GM19463 (cell line): ENCODE data around the gene MYO15A.

ENCODE experiments used
- ATAC-seq: cut with Tn5 transposase; IDR thresholded peaks from one replicate; pipeline ENCODE4 v1.9.1; 2021; ENCODE audit warnings: mild to moderate bottlenecking, moderate library complexity; ENCODE audit not compliant: unreplicated experiment

MYO15A gene, protein sequence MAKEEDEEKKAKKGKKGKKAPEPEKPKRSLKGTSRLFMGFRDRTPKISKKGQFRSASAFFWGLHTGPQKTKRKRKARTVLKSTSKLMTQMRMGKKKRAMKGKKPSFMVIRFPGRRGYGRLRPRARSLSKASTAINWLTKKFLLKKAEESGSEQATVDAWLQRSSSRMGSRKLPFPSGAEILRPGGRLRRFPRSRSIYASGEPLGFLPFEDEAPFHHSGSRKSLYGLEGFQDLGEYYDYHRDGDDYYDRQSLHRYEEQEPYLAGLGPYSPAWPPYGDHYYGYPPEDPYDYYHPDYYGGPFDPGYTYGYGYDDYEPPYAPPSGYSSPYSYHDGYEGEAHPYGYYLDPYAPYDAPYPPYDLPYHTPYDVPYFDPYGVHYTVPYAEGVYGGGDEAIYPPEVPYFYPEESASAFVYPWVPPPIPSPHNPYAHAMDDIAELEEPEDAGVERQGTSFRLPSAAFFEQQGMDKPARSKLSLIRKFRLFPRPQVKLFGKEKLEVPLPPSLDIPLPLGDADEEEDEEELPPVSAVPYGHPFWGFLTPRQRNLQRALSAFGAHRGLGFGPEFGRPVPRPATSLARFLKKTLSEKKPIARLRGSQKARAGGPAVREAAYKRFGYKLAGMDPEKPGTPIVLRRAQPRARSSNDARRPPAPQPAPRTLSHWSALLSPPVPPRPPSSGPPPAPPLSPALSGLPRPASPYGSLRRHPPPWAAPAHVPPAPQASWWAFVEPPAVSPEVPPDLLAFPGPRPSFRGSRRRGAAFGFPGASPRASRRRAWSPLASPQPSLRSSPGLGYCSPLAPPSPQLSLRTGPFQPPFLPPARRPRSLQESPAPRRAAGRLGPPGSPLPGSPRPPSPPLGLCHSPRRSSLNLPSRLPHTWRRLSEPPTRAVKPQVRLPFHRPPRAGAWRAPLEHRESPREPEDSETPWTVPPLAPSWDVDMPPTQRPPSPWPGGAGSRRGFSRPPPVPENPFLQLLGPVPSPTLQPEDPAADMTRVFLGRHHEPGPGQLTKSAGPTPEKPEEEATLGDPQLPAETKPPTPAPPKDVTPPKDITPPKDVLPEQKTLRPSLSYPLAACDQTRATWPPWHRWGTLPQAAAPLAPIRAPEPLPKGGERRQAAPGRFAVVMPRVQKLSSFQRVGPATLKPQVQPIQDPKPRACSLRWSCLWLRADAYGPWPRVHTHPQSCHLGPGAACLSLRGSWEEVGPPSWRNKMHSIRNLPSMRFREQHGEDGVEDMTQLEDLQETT (N-terminal part only)

DNA sequence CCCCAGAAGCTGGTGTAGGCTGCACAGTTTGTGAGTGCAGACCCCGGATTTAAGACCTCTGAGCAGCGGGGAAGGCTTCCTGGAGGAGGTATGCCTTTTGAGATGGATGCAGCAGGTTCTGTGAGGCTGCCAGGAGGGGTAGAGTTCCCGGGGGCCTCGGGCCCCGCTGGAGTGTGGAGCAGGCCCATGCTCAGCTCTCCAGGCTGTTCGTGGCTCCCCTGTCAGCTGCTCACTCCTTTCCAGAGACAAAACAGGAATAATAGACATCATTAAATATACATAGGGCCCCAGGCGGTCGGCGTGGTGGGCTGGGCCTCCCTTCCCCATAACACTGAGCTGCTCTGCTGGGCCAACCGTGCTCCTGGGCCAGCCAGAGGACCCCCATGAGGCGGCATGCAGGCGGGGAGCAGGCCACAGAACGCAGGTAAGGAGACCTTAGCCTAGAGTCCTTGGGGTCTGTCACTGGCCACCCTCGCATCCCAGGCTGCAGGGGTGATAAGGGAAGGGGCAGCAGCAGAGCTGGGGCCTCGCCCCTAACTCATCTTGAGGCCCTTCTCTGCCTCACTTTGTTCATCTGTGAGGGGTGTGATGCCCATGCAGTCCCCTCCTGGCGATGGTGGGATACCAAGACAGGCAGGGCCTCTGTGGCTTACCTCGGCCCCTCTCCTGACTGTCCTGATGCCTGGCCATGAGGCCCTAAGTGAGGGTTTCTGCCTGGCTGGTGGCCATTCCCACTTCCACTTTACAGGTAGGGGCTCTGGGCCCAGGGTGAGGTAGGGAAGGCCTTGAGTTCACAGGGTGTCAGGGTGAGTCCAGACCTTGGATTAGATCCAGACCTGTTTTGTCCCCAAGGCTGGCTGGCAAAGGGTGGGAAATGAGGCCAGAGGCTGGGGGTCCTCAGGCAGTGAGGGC, at the start of gene MYO15A:
Gene MYO15A, plus strand, starts transcription at position 356 of the 912 bp plus-strand sequence. CDS start 10,045 bp downstream, outside the sequence.
- no peak for ATAC-seq

DNA sequence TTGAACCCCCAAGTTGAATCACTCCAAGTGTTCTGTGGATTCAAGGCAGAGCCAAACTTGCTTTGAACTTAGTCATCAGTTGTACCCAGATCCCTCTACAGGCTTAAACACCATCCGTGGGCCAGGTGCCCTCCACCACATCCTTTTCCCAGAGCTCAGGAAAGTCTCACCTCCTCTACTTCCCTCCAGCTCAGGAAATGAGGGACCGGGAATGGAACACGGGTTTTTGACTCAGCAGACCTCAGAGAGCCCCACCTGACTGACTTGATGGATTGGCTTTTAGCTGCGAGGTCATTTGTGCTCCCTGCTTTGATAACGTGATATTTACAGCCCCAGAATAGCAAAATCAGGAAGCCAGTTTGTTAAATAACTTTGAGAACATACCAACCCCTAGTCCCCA, 49.3 kb upstream of the MYO15A start:
- ATAC-seq, result no peak

DNA sequence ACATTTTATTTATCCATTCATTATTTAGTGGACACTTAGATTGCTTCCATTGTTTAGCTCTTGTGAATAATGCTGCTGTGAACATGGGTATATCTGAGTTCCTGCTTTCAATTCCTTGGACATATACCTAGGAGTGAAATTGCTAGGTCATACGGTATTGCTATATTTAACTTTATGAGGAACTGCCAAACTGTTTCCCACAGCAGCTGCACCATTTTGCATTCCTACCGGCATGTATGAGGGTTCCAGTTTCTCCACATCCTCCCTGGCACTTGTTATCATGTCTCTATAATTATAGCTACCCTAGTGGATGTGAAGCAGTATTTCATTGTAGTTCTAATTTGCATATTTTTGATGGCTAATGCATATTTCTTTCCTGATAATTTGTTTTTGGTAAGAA, 44.5 kb upstream of the MYO15A start:
- no peak for ATAC-seq

- no peak for ATAC-seq
These were observed 43.0 kb upstream of the MYO15A start for GRCh38 chr17:18065546-18065945.

DNA sequence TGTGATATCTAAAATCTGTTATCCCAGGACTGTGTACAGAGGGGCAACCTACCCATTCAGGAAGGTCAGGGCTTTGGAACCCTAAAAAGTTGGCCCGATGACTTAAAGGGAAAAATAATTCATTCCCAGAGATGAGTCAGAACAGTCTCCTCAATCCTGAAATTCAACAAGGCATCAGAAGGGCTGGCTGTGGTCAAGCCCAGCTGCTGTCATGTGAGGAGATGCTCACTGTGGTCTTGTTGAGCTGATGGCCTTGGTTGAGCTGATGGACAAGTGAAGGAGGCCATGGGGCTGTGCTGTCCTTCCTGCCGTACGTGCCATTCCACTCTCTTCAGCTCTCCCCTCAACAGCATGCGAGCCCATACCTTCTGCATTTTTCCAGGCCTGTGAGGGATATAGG, 41.7 kb upstream of the MYO15A start:
- no peak for ATAC-seq

- no peak for ATAC-seq
These were observed 39.5 kb upstream of the MYO15A start for GRCh38 chr17:18069101-18069500.

GRCh38 chr17:18070861-18071340, 37.7 kb upstream of the MYO15A start:
- no peak for ATAC-seq

- no peak for ATAC-seq
These were observed 36.8 kb upstream of the MYO15A start for GRCh38 chr17:18071751-18072150.

GRCh38 chr17:18074566-18075272, 33.8 kb upstream of the MYO15A start:
- no peak for ATAC-seq

DNA sequence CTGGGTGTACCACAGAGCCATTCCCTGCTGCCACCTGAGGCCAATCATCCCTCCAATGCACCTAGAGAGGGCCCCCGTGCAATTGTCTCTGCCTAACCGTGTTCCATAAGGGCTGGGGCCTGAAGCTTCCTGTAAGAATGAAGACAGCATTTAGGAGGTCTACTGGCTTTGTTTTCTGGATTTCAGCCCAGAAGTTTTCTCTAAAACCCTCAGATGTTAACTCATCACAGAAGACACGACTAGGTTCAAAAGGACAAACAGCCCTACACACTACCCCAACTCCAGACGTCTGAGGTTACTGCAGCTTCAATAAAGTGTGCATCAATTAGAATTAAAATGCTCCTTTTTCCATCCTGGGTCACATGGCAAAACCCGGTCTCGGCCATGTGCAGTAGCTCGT, 31.6 kb upstream of the MYO15A start:
- ATAC-seq, result no peak

DNA sequence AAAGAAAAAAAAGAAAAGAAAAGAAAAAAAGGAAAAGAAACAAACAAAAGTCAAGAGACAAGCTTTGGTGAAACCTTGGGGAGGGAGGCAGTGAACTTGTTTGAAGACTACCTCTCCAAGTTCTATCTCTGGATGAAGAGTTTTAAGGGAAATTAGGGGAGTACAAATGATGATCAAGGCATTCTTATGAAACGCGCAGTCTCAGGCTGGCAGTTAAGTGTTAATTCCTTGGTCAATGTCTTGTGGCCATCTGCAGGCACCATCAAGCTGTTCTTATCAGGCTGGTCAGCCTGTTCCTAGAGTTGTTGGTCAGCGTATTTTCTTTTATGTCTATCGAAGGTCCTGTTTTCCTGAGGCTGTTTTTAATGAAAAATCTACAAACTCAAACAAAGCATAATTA, 29.0 kb upstream of the MYO15A start:
- no peak for ATAC-seq

GRCh38 chr17:18084256-18084655, 24.3 kb upstream of the MYO15A start:
- ATAC-seq, result no peak

GRCh38 chr17:18087610-18088491, 20.7 kb upstream of the MYO15A start, which contains the start of gene DRG2:
TSS of gene DRG2 (plus strand) at chr17:18087948. CDS start at chr17:18088024, 76 bp downstream.
- peak; percentile 77 for ATAC-seq

GRCh38 chr17:18089613-18090012, 18.9 kb upstream of the MYO15A start:
- no peak for ATAC-seq

DNA sequence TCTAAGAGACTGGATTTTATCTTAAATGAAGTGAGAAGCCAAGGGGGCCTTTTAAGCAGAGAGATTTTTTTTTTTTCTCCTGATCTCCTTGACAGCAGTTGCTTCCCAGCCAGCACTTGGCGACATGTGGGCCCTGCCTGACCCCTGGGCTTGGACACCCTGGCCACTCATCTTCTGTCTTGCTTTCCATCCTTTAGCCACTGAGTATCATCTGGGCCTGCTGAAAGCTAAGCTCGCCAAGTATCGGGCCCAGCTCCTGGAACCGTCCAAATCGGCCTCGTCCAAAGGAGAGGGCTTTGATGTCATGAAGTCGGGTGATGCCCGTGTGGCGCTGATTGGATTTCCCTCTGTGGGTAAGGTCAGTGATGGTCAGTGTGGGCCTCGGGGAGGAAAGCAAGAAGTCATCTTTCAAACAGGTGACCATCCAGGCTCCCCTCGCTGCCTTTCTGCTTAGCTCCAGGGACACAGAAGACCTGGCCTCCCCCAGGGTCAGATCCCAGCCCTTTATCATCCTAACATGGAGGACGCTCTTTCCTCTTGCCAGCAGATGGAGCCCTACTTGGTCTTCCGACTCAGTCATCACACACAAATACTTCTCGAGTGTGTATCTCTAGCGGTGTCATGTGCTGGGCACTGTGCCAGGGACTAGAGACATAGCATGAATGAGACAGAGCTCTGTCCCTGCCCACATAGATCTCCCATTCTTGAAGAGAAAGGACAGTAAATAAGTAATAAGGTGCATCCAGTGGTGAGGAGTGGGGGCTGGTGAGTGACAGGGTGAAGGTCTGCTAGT, 14.7 kb upstream of the MYO15A start:
- ATAC-seq, result no peak

DNA sequence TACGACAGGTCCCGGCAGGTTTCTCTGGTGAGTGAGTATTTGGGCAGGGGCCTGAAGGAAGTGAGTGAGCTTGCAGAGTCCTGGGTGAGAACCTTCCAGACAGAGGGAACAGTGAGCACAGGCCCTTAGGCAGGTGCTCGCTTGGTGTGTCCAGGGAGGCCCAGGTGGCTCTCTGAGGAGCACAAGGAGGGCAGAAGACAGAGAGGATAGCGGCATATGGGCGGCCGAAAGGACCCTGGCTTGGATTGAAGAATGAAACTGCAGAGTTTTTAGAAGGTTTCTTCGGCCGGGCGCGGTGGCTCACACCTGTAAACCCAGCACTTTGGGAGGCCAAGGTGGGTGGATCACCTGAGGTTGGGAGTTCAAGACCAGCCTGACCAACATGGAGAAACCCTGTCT, 14.1 kb upstream of the MYO15A start:
- no peak for ATAC-seq

- ATAC-seq, result no peak
These were observed 9.0 kb upstream of the MYO15A start for GRCh38 chr17:18099516-18099915.
